GM19372 (cell line): ENCODE results near the gene RIMBP3B.
"Not testable (repeated sequence)": the region's sequence is repeated elsewhere in the genome, so short reads cannot be mapped to it uniquely, and the experiment has no call there.

Source experiments
- ATAC-seq: cut with Tn5 transposase; IDR thresholded peaks from one replicate; pipeline ENCODE4 v1.9.1; 2021; ENCODE audit warnings: mild to moderate bottlenecking, low read depth, moderate library complexity; ENCODE audit not compliant: unreplicated experiment

Gene RIMBP3B, protein sequence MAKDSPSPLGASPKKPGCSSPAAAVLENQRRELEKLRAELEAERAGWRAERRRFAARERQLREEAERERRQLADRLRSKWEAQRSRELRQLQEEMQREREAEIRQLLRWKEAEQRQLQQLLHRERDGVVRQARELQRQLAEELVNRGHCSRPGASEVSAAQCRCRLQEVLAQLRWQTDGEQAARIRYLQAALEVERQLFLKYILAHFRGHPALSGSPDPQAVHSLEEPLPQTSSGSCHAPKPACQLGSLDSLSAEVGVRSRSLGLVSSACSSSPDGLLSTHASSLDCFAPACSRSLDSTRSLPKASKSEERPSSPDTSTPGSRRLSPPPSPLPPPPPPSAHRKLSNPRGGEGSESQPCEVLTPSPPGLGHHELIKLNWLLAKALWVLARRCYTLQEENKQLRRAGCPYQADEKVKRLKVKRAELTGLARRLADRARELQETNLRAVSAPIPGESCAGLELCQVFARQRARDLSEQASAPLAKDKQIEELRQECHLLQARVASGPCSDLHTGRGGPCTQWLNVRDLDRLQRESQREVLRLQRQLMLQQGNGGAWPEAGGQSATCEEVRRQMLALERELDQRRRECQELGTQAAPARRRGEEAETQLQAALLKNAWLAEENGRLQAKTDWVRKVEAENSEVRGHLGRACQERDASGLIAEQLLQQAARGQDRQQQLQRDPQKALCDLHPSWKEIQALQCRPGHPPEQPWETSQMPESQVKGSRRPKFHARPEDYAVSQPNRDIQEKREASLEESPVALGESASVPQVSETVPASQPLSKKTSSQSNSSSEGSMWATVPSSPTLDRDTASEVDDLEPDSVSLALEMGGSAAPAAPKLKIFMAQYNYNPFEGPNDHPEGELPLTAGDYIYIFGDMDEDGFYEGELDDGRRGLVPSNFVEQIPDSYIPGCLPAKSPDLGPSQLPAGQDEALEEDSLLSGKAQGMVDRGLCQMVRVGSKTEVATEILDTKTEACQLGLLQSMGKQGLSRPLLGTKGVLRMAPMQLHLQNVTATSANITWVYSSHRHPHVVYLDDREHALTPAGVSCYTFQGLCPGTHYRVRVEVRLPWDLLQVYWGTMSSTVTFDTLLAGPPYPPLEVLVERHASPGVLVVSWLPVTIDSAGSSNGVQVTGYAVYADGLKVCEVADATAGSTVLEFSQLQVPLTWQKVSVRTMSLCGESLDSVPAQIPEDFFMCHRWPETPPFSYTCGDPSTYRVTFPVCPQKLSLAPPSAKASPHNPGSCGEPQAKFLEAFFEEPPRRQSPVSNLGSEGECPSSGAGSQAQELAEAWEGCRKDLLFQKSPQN (N-terminal part only)

DNA sequence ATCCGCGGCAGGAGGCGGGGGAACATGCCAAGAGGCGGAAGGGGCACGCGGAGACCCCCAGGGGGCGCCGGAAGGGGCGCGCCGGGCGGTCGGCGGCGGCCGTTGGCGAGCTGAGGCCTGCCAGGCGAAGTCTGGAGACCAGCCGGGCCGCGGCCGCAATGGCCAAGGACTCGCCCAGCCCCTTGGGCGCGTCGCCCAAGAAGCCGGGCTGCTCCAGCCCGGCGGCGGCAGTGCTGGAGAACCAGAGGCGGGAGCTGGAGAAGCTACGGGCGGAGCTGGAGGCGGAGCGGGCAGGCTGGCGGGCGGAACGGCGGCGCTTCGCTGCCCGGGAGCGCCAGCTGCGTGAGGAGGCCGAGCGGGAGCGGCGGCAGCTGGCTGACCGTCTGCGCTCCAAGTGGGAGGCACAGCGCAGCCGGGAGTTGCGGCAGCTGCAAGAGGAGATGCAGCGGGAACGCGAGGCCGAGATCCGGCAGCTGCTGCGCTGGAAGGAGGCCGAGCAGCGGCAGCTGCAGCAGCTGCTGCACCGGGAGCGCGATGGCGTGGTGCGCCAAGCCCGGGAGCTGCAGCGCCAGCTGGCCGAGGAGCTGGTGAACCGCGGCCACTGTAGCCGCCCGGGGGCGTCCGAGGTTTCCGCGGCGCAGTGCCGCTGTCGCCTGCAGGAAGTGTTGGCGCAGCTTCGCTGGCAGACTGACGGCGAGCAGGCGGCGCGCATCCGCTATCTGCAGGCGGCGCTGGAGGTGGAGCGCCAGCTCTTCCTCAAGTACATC is at the start of gene RIMBP3B:
TSS of gene RIMBP3B (plus strand) at position 51 of the 767 bp plus-strand sequence. CDS start at position 159, 108 bp downstream.
- ATAC-seq, result peak; percentile 86

DNA sequence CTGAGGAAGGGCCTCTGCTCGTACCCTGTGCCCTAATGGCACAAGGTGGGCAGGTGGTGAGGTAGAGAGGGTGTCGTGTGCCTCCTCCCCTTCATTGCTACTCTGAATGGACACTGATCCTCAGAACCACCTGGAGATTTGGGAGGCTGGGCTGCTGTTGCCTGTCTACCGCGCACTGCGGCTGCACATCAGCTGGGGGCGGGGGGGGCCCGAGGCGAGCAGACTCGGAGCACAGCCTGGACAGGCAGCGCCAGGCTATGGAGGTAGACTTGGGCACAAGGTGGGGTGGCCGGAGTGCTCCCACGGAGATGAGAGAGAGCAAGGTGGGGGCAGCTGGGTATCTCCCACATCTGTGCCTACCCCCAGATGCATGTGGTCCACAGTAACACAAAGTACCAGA is 26.0 kb upstream of the RIMBP3B start:
- ATAC-seq, result not testable (repeated sequence)

DNA sequence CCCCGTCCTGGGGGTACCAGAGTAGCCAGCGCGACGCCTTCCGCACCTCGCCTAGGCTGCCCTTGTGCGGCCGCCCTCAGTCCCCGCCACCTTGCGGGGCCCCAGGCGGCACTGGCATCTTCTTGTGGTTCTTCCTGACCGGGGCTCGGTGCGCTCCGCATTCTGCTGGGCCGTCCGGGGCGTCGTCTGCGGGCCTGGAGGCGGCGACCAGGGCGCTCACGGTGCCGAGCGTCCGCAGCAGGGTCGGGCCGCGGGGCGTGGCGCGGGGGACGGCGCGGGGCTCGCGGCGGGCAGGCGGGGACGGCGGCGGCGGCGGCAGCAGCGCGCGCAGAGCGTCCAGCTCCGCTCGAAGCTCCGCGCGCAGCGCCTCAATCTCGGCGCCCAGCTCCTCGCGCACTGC is 23.0 kb upstream of the RIMBP3B start:
- ATAC-seq, result not testable (repeated sequence)

DNA sequence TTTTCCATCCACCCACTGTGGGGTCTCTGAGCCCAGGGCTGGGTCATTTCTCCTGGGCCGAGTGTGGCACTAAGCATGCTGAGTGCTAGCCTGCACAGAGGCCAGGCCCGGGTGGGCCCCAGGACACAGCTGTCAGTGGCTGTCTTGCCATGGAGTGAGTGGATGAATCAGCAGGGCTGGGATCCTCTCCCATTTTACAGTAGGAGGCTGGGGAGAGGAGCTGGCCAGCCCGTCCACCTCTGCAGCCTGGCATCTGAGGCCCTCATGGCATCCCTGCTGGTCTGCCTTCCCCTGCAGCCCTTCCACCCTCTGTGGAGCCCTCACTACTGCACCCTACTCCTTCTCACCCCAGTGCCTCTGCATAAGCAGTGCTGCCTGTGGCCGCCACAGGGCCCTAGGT is 21.1 kb upstream of the RIMBP3B start:
- not testable (repeated sequence) for ATAC-seq

DNA sequence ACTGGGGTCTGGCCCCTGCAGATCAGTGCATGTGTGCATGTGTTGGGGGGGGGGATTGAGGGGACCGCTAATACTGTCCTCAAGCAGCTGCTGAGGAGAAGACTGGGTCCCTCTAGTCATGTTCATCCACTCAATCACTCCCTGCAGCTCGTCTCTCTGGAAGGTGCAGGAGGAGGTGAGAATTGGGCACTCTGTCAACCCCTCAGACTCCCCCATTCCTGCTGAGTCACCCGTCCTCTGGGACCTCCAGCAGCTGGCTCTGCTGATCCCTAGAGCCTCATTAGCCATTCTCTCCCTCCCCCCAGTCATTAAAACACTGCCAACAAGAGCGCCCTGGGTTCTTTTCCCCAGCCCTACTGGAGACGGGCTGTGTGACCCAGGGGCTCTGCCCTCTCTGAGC is 20.5 kb upstream of the RIMBP3B start:
- not testable (repeated sequence) for ATAC-seq

DNA sequence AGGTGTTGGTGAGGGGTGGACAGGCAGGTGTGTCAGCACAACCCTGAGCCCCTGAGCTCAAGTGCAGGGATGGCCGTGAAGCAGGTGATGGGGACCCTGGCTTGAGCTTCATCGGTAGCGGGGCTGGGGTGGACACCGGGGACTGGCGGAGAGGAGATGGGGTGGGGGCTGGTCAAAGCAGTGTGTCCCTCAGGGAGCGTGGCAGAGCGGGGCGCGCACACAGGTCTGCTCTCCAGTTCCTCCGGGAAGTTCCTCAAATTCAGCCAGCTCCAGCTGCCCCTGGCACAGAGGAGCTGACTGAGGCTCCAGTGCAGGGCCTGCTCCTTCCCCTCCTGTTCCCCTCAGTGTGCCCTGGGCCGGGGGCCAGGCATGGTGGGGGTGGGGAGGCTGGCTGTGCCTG is 19.7 kb upstream of the RIMBP3B start:
- not testable (repeated sequence) for ATAC-seq

DNA sequence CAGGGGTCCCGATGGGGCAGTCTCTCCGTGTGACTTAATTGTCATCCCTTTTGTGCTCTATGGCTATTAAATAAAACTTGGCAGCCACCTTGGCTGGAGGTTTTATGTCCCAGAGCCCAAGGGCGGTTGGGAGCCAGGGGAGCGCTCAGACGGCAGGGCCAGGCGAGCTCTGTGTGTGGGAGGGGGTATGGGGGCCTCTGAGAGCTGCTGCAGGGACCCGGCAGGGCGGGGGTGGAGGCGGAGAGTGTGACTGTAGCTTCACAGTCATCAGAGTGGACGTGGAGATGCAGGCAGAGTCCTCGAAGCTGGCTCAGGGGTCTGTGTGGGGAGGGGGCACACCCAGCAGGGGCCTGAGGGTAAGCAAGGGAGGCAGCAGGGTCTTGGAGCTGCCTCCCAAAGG is 19.2 kb upstream of the RIMBP3B start:
- ATAC-seq, result not testable (repeated sequence)

DNA sequence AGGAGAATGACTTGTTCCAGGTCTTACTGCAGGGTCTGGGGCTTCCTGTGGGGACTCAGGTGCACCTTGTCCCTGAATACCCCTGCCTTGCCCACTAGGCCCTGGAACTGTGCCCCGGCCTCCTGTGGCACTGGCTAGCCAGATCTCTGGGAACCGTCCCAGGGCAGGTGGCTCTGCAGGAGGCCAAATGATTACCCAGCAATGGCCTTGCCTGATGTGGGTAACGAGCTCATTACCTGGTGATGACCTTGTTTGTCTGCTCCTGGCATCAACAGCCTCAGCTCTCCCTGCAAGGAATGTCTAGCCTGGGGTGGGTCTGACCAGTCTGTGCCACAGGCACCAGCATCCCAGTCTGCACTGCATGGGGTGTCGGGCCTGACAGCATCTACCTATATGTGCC is 18.2 kb upstream of the RIMBP3B start:
- not testable (repeated sequence) for ATAC-seq

DNA sequence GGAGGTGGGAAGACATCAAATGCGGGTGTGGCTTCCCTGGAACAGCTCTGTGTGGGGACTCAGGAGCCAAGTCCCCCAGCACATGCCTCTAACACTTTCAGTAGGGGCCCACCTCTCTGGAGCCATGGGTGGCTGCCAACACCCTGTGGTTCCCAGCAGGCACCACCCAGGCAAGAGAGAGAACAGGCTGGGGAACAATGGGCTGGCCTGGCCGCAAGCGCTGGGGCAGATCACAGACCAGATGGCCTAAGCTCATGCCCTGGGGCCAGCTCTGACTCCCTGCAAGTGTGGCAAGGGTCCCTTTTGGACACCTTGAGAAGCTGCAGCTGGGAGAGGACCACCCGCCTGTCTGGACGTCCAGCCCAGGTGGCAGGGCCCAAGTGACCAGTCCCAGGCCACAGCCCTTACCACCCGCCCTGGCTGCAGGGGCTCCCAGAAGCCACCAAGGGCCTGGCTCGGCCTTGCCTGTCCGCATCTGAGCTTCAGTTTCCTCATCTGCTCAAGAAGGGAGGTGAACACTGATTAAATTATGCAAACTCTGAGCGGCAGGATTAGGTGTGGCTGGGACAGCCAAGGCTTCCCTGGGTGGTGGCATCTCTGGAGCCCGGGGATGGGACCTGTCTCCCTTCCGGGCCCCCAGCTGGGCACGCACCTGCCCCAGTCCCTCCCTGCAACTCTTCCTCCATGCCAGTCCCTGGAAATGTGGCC is 14.8 kb upstream of the RIMBP3B start:
- ATAC-seq, result not testable (repeated sequence)

DNA sequence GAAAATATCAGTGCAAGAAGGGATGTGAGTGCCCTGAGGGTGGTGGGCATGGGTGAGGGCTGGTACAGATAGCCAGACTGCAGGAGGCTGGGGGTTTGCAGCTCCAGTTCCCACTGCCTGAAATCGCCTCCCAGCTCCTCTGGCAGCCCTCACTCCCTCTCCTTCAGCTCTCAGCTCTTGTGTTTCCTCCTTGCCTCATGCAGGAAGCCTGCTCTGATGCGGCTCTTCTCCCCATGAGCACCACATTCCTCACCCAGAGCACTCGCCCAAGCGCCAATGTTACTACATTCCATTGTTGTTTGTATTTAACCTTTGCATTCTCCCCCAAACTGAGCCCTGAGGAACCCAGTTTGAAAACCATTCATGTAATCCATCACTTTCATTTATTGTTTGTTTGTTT is 7.7 kb upstream of the RIMBP3B start:
- not testable (repeated sequence) for ATAC-seq

DNA sequence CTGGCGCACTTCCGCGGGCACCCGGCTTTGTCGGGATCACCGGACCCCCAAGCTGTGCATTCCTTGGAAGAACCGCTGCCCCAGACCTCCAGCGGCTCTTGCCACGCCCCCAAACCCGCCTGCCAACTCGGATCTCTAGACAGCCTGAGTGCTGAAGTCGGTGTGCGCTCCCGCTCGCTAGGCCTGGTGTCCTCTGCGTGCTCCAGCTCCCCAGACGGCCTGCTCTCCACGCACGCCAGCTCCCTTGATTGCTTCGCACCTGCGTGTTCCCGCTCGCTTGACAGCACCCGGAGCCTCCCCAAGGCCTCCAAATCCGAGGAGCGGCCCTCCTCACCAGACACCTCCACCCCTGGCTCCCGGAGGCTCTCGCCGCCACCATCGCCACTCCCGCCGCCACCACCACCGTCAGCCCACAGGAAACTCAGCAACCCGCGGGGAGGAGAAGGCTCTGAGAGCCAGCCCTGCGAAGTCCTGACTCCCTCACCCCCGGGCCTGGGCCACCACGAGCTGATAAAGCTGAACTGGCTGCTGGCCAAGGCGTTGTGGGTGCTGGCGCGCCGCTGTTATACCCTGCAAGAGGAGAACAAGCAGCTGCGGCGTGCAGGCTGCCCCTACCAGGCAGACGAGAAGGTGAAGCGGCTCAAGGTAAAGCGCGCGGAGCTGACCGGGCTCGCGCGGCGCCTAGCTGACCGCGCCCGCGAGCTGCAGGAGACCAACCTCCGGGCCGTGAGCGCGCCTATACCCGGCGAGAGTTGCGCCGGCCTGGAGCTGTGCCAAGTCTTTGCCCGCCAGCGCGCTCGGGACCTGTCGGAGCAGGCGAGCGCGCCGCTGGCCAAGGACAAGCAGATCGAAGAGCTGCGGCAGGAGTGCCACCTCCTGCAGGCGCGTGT is 1.2 kb downstream of the RIMBP3B start:
- peak; percentile 32 for ATAC-seq

DNA sequence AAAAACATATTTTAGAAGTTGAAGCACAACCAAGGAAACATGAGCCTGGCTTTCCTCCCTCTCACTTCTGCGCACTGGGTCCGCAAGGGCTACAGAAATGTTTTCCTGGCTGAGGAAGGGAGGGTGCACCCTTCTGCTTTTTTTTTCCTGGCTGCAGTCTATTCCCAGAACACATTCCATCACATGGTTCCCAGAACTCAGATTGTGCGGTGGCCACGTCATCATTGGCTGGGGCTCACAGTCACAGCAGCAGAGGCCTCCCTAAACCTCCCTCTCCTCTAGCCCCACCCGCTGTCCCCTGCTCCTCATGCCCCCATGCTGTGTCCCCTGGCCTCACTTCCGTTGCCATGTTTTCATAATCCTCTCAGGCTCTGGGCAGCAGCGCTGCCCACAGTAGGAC is 5.9 kb downstream of the RIMBP3B start:
- not testable (repeated sequence) for ATAC-seq

DNA sequence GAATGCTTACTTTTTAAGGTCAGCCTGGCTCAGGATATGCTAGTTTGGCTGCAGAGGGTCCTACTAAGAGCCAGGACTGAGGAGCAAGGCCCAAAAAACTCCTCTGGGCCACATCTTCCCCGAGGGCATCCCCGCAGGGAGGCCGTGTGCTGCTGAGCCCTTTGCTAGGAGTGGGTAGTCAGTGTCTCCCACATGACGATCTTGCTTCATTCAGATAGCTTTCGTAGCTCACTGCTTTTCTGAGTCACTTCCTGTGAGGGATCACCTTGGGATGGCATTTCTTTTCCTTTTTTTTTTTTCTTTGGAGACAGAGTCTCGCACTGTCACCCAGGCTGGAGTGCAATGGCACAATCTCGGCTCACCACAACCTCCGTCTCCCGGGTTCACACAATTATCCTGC is 6.5 kb downstream of the RIMBP3B start:
- ATAC-seq, result not testable (repeated sequence)

DNA sequence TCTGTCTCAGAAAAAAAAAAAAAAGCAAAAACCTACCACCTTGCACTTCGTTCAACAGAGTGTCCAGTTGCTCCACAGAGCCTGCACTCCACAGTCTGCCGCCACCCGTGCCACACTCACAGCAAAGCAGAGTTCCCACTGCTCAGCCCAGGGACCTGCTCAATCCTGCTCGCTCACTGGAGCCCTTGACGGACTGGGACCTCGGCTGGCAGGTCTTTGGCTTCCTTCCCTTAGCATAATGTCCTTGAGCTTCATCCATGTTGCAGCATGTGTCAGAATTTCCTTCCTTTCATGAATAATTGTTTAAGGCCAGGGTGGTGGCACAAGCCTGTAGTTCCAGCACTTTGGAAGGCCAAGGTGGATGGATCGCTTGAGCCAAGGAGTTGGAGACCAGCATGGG is 11.1 kb downstream of the RIMBP3B start:
- not testable (repeated sequence) for ATAC-seq

DNA sequence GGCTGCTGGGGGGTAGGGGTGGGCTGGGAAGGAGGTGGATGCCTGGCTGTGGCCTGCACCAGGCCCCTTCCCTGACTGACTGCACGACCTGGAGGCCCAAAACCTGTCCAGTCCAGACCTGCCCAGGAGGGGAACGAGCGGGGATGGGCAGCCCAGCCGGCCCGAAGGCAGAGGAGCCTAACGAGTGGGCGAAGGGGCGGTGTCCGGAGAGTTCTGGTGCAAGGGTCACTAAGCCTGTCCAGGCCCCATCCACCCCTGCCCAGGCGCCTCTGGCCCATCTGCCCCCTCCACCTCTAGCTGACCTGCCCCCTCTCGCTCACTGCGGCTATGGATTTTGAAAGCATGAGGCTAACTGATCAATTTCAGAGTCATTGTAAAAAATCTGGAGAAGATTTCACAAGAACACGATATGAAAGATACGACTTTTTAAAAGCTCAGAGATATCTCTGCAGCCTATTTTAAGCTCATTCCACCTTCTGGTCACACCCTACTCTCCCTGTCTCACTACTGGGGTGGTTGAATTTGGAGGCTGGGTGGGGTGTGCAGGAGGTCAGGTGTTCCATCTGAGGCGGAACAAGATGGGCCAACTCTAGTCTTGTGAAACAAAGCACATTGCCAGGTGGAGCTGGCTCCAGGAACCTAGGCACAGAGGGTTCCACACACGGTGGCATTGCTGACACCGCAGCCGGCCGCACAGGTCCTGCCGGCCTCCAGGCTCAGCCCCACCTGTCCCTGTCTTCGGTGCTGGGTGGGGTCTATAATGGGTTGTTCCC is 17.8 kb downstream of the RIMBP3B start:
- not testable (repeated sequence) for ATAC-seq

DNA sequence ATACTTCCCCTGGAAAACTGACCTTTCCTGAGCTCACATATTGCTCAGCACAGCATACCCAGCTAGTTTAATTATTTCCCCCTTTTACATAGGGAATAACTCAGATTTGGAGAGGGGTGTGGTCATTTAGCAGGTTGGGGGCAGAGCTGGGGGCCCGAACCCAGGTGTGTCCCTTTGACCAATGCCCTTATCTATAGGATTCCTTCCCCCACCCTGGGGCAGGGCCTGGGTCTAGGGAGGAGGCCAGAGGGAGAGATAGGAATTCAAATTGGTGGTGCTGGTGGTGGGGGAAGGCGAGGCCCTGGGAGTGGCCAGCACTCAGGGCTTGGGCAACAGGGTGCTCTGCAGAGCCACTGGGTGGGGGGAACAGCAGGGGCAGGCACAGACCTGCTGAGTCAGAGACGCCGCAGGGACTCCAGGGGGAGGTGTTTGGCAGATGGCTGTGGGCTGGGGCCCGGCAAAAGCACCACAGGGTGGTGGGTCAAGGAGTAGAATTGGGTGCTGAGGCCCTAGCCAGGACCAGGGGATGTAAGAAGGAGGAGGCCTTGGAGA is 19.3 kb downstream of the RIMBP3B start:
- ATAC-seq, result not testable (repeated sequence)

DNA sequence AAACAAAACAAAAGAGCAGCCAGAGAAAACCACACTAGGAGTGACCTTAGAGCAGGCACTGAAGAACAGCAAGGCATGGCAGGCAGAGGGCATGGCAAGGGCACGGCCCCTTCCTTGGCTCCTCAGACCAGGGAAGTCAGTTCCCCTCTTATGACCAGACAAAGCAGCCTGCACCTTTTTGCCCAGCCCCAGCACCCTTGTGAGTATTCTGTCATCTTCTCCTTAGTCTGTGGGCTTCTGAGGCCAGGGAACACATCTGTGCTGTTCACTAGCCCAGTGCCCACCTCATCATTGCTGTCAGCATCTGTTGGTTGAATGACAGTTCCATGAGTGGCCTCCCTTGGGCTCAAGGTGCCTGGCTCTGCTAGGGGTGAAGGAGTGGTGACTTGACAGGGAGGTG is 23.6 kb downstream of the RIMBP3B start:
- not testable (repeated sequence) for ATAC-seq
